RPMI8226 (cell line): Measurements from ENCODE around the gene CHD5.
A peak's percentile ranks its signal among the peaks of the same experiment; 100 is the strongest.
"Not testable (repeated sequence)": the region's sequence is repeated elsewhere in the genome, so short reads cannot be mapped to it uniquely, and the experiment has no call there.

Experiments
- DNase-seq: peaks from one replicate; pipeline ENCODE4 v3.0.0-alpha.2; 2015

The CHD5 gene

DNA sequence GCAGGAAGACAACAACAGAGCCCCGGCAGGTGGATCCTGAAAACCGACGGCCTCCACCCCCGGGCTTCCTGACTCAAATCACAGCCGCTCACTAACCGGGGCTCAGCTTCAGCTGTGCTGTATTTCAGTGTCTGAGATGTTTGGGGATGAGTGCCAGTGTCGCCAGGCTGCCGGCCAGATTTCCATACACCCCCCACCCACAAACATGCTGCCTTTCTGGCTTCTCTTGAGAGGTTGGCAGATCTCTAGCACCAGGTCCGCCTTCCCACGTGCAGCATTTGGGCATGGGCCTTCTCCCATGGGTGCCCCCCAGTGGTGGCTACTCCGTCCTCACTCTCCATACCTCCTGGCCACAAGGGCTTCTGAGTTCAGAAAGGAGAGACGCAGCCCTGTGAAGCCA, 99.7 kb downstream of the CHD5 start:
- no peak for DNase-seq

DNA sequence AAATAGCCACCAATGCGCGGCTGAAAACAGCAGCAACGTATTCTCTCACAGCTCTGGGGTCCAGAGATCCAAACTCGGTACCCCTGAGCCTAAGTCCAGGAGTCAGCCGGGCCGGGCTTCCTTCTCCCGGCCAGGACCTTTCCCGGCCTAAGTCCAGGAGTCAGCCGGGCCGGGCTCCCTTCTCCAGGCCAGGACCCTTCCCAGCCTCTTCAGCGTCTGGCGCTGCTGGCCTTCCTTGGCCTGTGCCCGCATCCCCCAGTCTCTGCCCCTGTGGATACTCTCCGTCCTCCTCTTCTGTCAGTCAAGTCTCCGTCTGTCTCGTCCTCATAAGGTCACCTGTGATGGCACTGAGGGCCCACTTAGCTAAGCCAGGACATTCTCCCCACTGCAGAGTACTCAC, 102.2 kb downstream of the CHD5 start:
- no peak for DNase-seq

DNA sequence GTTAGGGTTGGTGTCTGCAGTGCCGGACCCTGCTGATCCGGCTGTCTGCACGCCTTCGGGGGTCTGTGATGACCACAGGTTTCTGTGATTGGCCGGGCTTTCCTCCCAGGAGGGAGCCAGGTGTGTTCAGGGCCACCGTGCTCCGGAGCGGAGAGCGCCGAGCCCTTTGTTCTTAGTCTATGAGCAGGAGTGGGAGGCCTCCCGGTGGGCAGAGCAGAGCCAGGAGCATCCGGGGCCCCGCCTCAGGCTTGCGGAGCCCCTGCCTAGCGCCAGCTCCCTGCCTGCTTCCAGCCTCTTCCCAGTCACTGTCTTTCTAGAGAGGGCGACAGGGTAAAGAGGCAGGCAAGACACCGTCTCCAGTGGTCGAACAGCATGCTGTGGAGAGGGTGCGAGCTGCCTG, 102.6 kb downstream of the CHD5 start:
- DNase-seq, result no peak

DNA sequence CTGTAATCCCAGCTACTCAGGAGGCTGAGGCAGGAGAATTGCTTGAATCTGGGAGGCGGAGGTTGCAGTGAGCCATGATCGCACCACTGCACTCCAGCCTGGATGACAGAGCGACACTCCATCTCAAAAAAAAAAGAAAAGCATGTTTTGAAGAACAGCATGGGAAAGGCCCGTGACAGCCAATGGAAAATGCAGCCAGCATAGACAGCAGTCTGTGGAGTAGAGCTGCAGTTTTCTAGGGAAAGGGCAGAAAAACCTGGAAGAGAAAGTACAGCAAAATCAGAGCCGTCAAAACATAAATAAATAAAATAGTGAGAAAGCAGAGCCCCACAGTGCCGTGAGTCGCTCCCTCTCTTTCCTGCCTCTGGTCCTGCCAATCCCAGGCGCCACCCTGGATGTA, 103.1 kb downstream of the CHD5 start:
- not testable (repeated sequence) for DNase-seq

DNA sequence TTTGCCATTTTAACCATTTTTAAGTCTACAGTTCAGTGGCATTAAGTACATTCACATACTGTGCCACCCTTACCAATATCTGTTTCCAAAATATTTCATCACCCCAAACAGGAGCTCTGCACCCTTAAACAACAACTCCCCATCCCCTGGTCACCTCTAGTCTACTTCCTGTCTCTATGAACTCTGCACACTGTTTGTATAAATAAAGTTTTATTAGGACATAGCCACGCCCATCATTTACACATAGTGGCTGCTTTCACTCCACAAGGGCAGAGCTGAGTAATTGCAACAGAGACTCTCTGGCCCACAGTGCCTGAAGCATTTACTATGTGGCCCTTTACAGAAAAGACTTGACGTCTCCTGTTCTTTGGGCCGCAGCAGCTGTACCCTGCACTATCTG, 104.4 kb downstream of the CHD5 start:
- DNase-seq, result peak; percentile 14

DNA sequence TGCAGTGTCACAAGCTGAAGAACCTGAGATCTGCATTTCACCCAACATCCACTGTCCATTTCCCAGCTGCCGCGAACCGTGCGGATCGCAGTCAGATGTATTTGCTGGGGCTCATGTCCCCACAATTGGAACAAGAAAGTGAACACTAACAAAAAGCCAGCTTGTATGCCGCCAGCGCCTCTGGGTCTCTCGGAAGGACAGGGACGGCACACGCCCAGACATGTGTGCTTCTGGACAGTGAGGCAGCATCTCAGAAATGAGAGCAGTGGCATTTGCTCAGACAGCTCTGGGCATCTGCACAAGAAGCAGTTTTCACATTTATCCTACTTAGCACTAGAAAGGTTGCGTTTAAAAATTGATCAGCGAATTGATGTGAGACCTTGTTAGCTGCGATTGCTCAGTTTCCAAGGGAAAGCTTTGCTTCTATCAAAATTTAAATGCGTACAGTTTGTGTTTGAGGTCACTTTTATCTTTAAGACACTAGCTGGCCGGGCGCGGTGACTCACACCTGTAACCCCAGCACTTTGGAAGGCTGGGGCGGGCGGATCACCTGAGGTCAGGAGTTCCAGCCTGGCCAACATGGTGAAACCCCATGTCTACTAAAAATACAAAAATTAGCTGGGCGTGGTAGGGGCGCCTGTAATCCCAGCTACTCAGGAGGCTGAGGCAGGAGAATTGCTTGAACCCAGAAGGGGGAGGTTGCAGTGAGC, 105.8 kb downstream of the CHD5 start:
- DNase-seq, result no peak

DNA sequence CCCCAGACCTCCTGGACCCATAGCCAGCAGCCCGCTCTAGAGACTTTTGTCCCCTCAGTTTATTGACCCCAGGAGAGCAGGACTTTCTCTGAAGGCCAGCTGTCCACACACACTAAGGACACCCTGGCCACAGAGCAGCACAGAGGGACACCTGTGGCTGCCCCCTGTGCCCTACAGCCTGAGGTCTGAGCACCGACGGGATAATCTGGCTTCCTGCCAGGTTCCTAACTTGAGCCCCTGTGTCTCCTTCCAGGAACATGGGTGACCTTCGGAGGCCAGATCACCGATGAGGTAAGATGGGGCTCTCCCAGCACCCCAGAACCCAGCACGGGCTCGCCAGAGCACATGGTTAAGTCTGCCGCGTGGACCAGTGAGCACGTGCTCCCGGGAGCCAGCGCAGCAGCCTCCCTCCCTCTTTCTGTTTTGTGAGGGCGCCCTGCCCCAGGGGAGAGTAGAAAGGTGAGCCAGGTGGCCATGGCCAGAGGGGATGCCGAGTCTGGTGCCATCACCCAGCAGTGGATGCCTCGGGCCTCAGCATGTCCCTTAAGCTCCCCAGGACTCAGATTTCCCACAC, 106.6 kb downstream of the CHD5 start:
- DNase-seq, result no peak

DNA sequence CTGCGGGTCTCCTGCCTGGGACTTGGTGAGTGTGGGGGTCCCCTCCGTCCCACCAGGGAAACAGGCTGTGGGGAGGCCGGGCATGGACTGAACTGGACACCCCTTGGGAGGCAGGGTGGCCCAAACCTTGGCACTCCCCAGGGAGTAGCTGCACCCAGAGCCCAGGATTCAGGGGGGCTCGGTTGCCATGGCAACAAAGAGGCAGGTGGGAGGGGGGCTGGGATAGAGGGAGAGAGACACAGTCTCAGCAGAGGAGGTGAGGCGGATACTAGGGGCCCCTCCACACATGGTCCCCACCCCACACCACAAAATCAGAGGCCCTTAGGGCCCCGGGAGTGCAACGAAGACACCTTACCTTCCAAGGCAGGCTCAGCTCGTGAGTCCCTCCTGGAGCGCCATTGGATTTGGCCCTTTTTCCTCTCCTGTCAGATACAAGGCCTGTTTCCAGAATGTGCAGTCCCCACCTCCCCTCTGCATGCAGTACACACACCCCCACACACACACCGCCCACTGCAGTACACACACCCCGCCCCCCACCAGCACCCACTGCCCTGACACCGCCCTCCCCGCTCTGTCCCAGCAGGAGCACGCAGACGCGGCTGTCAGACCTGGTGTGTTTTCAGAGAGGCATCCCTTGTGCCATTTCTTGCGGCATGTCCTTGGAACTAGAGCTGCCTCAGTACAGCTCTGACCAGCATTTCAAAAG, 107.2 kb downstream of the CHD5 start:
- DNase-seq, result no peak

DNA sequence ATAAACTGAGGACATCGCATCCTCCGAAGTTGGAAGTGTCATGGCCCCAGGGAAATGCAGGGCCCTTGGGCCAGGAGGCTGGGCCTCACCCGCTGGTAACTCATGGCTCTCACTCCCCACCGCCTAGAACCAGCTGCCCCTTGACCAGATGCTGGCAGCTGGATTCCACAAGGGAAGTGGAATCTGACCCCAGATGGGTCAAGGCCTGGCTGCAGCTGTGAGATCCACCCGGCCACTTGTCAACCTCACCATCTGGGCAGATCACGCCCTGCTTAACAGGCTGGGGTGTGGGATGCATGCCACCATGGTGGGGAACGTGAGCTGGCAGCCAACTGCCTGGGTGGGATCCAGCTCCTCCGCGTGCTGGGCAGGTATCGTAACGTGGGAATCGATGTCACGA, 108.9 kb downstream of the CHD5 start:
- no peak for DNase-seq

DNA sequence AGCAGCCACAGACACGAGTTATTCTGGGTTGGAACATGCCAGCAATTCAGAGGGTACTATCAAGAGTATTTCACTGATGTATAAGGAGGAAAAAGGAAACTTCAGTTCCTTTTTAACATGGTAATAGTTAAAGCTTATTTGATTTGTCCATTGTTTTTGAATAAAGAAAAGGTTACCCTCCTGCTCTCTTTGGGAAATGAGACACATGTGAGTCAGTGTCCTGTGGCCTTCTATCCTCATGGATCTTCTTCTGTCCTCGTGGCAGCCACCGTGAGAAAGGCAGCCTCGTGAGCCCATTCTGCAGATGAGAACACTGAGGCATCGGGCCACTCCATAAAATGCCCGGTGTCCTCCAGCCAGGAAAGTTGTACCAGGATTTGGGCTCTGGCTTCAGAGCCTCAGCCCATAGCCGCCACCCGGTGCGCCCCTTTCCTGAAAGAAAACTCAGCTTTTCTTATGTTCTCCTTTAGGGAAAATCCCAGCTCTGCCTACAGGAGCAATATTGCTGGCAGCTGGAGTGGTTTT, 109.6 kb downstream of the CHD5 start:
- no peak for DNase-seq

DNA sequence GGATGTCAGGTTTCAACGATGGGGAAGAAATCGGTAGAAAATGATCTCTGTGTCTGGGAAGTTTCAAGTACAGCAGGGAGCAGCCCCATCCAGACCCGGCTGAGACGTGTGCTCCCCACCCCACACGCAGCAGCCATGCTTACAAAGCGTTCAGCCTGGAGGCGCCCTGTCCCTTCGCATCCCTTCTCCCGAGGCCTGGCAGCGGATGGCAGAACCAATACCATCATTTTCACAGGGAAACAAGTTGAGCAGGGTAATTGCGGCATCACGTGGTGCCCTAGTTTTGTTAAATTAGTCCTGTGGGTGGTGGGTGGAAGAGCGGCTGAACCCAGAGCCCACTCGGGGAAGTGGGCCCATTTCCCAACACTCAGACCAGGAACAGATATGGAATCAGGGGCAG, 110.5 kb downstream of the CHD5 start:
- no peak for DNase-seq

DNA sequence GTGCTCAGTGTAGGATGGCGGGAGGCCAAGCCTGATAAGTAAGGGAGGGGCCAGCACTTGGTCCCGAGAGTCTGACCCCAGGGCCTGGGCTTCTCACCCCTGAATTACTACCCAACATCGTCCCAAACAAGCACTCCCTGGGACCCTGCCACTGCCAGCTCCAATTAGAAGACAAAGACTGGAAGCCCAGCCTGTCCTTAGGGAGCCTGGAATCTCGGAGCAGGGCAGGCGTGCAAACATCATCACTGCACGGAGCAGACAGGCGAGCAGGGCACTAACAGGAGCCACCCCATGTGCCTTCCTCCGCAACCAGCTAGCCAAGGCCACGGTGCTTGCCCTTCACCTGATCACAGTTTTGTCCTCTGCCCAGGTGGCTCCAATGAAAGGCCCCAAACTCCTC, 111.2 kb downstream of the CHD5 start:
- no peak for DNase-seq

DNA sequence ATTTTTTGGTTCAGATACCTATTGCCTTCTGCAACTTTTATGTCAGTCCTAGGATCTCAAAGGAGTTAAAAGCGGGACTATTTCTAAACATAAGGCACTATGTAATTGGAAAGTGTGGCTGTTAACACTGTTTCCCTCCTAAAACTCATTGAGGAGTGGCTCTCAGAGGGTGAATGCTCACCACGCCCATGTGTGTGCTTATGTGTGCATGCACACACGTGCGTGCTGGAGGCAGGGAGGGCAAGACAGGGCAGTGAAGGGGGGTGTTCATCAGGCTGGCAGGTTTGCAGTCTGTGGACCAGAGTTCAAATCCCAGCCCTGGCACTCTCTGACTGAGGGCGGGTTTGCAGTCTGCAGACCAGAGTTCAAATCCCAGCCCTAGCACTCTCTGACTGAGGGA, 112.0 kb downstream of the CHD5 start:
- DNase-seq, result no peak

DNA sequence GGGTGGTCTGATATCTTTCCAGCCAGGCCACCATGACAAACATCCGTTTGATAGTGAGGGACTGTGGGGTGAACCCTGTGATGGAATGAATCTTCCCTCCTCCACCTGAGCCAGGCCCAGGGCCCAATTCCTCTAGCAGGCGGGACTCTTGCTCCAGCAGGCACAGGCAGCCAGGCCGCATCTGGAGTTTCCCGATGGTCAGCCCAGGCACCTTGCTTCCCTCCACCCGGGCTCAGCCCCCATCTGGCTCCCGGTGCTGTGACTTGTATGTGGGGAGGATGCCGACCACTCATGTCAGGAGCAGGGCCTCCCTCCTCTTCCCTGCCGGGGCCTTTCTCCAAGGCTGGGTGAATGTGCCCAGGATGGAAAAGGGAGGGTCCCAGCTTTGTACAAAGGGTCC, 113.4 kb downstream of the CHD5 start:
- no peak for DNase-seq

DNA sequence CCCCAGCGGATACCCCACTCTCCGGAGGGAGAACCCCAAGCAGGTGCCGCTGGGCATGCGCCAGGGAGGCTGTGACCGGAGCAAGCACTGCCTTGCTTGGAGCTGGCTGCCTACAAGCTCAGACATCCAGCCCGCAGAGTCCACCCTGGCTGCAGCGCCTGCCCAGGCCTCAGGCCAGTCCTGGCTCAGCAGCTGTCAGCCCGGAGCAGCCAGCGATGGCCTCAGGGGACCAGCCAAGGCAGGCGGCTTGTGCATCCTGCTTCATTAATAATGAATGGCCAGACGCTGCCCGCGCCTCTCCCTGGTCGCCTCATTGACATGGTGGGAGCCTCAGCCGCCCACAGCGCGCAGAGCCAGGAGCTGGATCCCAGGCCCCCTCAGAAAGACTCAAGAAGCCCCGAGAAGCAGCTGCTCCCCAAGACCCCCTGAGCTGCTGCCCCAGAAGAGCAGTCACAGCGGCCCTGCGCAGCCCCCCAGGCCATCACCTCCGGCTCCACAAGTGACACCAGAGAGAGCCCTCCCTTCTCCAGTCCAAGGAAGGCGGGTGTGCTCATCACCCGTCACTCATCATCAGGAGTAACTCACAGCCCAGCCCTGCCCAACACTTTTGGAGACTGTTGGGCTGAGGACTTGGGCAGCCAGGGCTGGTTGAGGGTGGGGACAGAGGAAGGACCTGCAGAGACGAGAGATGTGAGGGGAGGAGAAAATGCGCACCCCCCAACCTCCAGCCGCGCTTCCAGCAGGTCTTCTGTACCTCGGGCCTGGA, 114.8 kb downstream of the CHD5 start:
- no peak for DNase-seq

DNA sequence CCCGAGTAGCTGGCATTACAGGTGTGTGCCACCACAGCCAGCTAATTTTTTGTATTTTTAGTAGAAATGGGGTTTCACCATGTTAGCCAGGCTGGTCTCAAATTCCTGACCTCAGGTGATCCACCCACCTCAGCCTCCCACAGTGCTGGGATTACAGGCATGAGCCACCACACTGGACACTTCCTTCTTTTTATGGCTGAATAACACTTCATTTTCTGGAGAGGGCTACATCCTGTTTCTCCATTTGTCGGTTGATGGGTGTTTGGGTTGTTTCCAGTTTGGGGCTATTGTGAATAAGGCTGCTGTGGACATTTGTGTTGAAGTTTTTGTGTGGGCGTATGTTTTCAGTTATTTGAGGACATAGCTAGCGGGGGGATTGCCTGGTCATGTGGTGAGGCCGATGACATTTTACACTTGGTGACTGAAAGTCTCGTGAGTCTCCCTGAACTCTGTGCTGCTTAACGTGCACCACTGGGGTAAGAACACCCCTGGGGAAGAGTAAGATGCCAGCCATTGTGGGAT, 116.5 kb downstream of the CHD5 start:
- not testable (repeated sequence) for DNase-seq

DNA sequence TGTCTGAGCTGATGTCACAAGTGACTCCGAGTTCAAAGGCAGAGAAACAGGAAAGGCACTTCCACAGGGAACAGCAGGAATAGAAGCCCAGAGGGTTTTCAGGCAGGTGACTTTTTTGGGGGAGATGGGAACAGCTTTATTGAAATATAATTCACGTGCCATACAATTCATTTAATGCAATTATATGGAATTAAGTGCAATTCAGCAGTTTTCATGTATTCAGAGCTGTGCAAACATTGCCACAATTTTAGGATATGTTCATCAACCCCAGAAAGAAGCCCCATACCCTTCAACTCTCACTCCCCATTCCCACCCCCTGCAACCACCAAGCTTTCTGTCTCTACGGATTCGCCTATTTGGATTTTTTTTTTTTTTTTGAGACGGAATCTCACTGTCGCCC, 117.5 kb downstream of the CHD5 start:
- no peak for DNase-seq

DNA sequence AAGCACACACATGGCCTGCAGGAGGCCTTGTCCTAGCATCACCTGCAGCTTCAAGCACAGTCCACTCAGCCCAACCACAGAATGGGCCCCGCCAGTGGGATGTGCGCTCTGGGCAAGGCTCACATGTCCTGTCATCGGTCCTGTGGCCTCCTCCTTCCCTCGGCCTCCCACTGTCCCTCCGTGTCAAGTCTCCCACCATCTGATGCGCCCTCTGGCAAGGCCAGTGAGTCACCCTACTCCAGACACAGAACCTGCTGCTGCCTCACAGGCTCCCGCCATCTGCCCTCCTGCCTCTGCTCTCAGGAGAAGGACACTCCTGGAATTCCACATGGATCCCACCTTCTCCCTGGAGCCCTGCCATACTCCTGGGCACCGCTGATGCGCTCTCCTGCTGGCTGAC, 120.3 kb downstream of the CHD5 start:
- DNase-seq, result no peak

DNA sequence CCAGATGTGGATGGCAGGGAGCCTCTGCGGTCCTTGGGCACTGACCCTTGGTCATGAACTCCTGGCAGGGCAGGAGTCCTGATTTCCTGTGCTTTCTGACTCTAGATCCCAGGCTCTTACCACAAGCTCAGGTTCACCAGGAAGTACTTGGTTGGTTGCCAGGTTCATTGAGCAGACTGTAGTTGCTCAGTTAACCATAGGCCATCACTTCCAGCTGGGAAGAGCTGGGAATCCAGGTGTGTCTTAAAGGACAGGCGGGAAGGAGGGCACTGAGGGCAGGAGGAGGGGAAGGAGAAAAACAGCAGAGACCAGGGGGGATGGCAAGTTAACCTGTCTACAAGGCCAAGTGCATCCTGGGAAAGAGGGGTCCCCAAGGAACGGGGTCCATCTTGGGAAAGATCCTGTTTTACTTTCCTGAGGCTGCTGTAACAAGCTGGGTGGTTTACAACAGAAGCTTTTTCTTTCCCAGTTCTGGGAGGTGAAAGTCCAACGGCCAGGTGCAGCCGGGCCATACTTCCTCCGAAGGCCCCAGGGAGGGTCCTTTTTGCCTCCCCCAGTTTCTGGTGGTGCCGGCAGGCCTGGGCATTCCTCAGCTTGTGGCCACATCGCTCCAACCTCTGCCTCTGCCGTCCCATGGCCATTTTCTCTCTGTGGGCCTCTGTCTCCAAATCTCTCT, 122.8 kb downstream of the CHD5 start:
- DNase-seq, result no peak

DNA sequence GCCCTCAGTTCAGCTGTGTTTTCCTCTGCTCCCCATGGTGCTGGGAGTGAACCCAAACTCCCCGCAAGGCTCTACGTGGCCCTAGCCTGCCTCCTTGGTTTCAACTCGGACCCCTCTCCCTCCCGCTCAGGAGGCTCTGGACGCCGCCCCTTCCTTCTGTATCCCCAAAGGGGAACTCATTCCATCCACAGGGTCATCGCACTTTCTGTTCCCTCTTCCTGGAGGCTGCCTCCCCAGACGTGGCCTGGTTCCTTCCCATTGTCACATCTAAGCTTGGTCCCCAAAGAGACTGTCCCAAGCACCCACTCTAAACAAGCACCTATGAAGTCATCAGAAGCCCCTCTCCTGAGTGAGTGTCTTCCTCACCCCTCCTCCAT, 123.6 kb downstream of the CHD5 start:
- no peak for DNase-seq

DNA sequence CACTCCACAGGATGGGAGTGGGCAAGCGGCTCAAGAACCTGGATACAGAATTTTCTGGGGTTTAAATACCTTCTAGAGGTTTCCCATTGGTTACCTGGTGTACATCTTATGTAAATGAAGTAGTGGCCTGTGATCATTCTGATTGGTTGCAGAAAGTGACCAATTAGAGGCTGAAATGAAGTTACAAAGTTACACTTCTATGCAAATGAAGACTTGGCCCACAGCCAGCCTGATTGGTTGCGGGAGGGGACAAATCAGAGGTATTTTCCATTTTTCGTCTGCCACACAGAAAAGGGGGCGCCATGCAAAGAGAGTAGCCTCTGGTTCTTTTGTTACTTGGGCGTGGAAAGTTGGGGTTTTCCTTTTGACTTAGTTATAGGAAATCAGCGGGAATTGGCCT, 125.5 kb downstream of the CHD5 start:
- no peak for DNase-seq

DNA sequence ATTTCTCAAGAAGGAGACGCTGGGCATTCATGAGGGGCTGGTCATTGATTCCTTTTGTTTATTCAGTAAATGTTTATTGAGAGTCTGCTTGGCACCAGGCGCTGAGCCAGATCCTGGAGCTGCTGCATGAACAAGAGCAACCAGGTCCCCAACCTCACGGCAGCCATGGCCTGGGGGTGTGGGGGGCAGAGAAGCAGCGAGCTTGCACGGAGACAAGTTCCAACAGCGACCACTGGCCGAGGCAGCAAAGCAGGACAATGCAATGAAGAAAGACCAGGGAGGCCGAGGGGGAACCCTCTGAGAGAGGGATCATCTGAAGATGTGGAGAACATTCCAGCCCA, 126.9 kb downstream of the CHD5 start:
- no peak for DNase-seq
